Natural killer cell (primary cell): ENCODE results near the gene NPEPL1. TPM values are rescaled to one million over a fixed set of nuclear protein-coding genes. Genes with fewer than 3 reads are reported as not detected.
A peak's percentile ranks its signal among the peaks of the same experiment; 100 is the strongest.
"Not testable (repeated sequence)": the region's sequence is repeated elsewhere in the genome, so short reads cannot be mapped to it uniquely, and the experiment has no call there.

Source experiments
- ATAC-seq, 3 donors: fragments of 150-1000 bp in 2 of 3; fragments of 200-7000 bp in 1 of 3; cut with Tn5 transposase; 1 replicate in 1 of 3; 2 replicates in 2 of 3; pipeline ENCODE4 v1.10.0; 2021; ENCODE audit warnings: mild to moderate bottlenecking in 2 of 3, moderate library complexity in 2 of 3
- DNase-seq, 2 donors: peaks; one replicate each; pipeline versions ENCODE4 v3.0.0 to v3.0.0-alpha.2; 2013 to 2021; ENCODE audit warnings: mixed read lengths in 1 of 2
- H3K27ac ChIP-seq: one replicate; pipeline ENCODE4 v1.5.1; 2013; ENCODE audit warnings: mild to moderate bottlenecking, low read length
- H3K27me3 ChIP-seq: one replicate; pipeline ENCODE4 v1.6.1; 2013; ENCODE audit warnings: low read length; ENCODE audit not compliant: control insufficient read depth, insufficient read depth
- H3K36me3 ChIP-seq: one replicate; pipeline ENCODE4 v1.6.1; 2013; ENCODE audit warnings: low read length; ENCODE audit not compliant: control insufficient read depth, insufficient read depth
- H3K4me1 ChIP-seq: one replicate; pipeline ENCODE4 v1.6.1; 2013; ENCODE audit warnings: low read length; ENCODE audit not compliant: control insufficient read depth, insufficient read depth
- H3K4me3 ChIP-seq: one replicate; pipeline ENCODE4 v1.5.1; 2013; ENCODE audit warnings: low read length
- H3K9me3 ChIP-seq: one replicate; pipeline ENCODE4 v1.6.1; 2013; ENCODE audit warnings: low read length; ENCODE audit not compliant: control insufficient read depth, insufficient read depth
- H3K27ac Mint-ChIP-seq, 2 donors: one replicate each; pipeline ENCODE4 v1.8.0; 2022; ENCODE audit warnings: mild to moderate bottlenecking in 2 of 2, mixed read lengths in 2 of 2, moderate library complexity in 1 of 2
- H3K27me3 Mint-ChIP-seq, 2 donors: one replicate each; pipeline ENCODE4 v1.8.0; 2022; ENCODE audit warnings: low read depth in 2 of 2, mixed read lengths in 2 of 2
- H3K36me3 Mint-ChIP-seq: one replicate; pipeline ENCODE4 v1.8.0; 2022; ENCODE audit warnings: mixed read lengths
- H3K4me1 Mint-ChIP-seq, 2 donors: one replicate each; pipeline ENCODE4 v1.8.0; 2022; ENCODE audit warnings: mixed read lengths in 2 of 2
- H3K4me3 Mint-ChIP-seq: one replicate; pipeline ENCODE4 v1.8.0; 2022; ENCODE audit warnings: mild to moderate bottlenecking, moderate library complexity, mixed read lengths
- H3K9me3 Mint-ChIP-seq, 2 donors: one replicate each; pipeline ENCODE4 v1.8.0; 2022; ENCODE audit warnings: mixed read lengths in 2 of 2
- WGBS: methylation state at CpG from one replicate; pipeline ENCODE4 v1.1.7; 2013; ENCODE audit warnings: missing lambda C conversion rate; ENCODE audit not compliant: insufficient coverage; 5-methylcytosine and 5-hydroxymethylcytosine counted together
- intact Hi-C: fragments of 100-400 bp; cut with micrococcal nuclease; formaldehyde crosslinking; loops from one replicate; pipeline ENCODE4 v1.14.2; 2022
- total RNA-seq, 4 donors: library from RNA; stranded (reverse); fragments of 120-200 nt in 1 of 4; gene quantifications; one replicate each; pipeline versions ENCODE4 v1.2.3 to v1.2.4, GENCODE V29; 2013 to 2022
- TF ChIP-seq, protein P1 (sequence below): fragments of 200-600 bp; IDR thresholded peaks from one replicate; pipeline ENCODE4 v1.8.0; 2022; ENCODE audit warnings: antibody characterized with exemption

The NPEPL1 gene, protein sequence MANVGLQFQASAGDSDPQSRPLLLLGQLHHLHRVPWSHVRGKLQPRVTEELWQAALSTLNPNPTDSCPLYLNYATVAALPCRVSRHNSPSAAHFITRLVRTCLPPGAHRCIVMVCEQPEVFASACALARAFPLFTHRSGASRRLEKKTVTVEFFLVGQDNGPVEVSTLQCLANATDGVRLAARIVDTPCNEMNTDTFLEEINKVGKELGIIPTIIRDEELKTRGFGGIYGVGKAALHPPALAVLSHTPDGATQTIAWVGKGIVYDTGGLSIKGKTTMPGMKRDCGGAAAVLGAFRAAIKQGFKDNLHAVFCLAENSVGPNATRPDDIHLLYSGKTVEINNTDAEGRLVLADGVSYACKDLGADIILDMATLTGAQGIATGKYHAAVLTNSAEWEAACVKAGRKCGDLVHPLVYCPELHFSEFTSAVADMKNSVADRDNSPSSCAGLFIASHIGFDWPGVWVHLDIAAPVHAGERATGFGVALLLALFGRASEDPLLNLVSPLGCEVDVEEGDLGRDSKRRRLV
- 10 to 100 TPM; 66.0 to 83.7 (median 68.4) TPM for total RNA-seq
- 17.6 TPM for total RNA-seq (2013)

DNA sequence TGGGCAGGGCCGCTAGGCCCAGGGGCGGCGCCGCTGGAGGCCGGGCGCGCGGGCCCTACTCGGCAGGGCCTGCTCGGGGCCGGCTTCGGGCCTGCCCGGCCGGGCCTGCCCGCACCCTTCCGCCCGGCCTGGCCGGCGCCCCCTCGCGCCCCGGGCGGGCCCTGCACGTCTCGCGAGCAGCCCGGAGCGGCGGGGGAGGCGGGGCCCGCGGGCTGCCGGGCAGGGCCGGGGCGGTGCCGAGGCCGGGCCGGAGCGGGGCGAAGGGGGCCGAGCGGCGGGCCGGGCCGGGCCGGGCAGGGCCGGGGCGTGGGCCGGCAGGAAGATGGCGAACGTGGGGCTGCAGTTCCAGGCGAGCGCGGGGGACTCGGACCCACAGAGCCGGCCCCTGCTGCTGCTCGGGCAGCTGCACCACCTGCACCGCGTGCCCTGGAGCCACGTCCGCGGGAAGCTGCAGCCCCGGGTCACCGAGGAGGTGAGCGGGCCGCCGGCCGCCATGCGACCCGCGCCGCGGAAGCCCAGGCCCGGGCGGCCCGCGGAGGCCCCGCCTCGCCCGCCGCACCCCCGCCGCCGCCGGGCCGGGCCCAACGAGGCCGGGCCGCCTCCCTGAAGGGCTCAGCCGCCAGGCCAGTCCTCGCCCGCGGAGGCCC lies at the start of gene NPEPL1:
NPEPL1 (plus strand) TSS at position 222 of the 647 bp plus-strand sequence; CDS start at position 323, 101 bp downstream.
- H3K27ac Mint-ChIP-seq, result peak within 1 kb of the TSS; percentile 80 to 86
- no peaks in the 10 kb centered on the region for H3K36me3 Mint-ChIP-seq

DNA sequence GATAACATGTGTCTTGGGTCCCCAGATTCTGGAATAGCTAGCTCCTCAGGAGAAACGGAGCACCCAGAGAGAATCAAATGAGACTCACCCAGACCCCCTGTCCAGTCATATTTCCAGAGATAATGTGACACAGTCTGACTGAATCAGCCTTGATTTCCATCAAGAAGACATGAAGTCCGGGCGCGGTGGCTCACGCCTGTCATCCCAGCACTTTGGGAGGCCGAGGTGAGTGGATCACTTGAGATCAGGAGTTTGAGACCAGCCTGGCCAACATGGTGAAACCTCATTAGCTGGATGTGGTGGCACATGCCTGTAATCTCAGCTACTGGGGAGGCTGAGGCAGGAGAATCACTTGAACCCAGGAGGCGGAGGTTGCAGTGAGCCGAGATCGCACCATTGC lies 49.7 kb upstream of the NPEPL1 start:
- H3K9me3 ChIP-seq, ATAC-seq, H3K4me1 Mint-ChIP-seq, H3K9me3 Mint-ChIP-seq, DNase-seq, H3K27me3 ChIP-seq, H3K36me3 Mint-ChIP-seq, H3K4me1 ChIP-seq, H3K4me3 Mint-ChIP-seq, H3K27ac ChIP-seq, H3K4me3 ChIP-seq, H3K27ac Mint-ChIP-seq, H3K36me3 ChIP-seq, intact Hi-C loops: not testable (repeated sequence)
- peaks cover 12 to 20% of the 10 kb centered on the region in 2 donors for H3K27me3 Mint-ChIP-seq
- whole genome bisulfite sequencing, result 90% methylated on average over 9 of the region's 9 CpGs

More for the DNA sequence above, at the start of gene NPEPL1:
- Histone ChIP-seq H3K27me3 (no peaks in the 10 kb centered on the region), H3K9me3 (no peaks in the 10 kb centered on the region), H3K27ac (peak within 1 kb of the TSS; percentile 81), H3K36me3 (peaks cover 8% of the 10 kb centered on the region), H3K4me3 (peak within 1 kb of the TSS; percentile 25), H3K4me1 (peaks cover 22% of the 10 kb centered on the region)
- Mint-ChIP-seq H3K27me3 (no peaks in the 10 kb centered on the region), H3K4me1 (peaks cover under 1 to 7% of the 10 kb centered on the region in 2 donors), H3K4me3 (peak within 1 kb of the TSS; percentile 77), H3K9me3 (no peaks in the 10 kb centered on the region)
- intact Hi-C loops, result loop anchor here (2.0 to 10.0 kb wide), 2 partner anchors 40 to 458 kb away; no protein-coding TSS in a partner anchor
- TF ChIP-seq, protein P1, sequence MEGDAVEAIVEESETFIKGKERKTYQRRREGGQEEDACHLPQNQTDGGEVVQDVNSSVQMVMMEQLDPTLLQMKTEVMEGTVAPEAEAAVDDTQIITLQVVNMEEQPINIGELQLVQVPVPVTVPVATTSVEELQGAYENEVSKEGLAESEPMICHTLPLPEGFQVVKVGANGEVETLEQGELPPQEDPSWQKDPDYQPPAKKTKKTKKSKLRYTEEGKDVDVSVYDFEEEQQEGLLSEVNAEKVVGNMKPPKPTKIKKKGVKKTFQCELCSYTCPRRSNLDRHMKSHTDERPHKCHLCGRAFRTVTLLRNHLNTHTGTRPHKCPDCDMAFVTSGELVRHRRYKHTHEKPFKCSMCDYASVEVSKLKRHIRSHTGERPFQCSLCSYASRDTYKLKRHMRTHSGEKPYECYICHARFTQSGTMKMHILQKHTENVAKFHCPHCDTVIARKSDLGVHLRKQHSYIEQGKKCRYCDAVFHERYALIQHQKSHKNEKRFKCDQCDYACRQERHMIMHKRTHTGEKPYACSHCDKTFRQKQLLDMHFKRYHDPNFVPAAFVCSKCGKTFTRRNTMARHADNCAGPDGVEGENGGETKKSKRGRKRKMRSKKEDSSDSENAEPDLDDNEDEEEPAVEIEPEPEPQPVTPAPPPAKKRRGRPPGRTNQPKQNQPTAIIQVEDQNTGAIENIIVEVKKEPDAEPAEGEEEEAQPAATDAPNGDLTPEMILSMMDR, result no peak
- DNase-seq (peak; percentile 73 to 83), ATAC-seq (peak; percentile 94 to 96 (median 96))
- WGBS, result 3% methylated on average over 93 of the region's 93 CpGs

DNA sequence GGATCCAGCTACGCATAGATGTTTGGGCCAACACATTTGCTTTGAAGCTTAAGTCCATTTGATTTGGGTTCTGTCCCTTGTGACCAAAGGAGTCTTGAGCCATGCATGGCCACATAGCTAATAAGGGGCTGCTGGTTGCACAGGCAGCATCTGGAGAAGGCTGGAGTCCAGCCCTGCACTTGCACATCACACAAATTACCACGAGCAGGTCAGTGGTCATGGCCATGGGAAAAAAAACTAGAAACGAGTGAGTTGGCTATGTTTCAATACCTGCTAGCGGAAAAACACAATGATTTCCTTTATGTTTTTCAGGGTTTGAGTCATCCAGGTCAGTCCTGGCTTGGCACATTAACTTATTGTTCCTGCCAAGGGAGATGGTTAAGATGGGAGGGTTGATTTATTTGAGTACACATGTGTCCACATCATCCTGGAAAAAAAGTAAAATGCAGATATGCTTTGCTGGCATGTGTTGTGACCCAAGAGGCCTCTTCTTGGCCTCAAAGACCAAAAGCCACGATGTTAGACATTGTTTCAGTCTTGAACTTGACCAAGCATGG lies 47.1 kb upstream of the NPEPL1 start:
- Histone ChIP-seq H3K4me3 (no peak overlapping the region), H3K9me3 (no peaks in the 10 kb centered on the region), H3K27ac (no peak overlapping the region), H3K36me3 (no peaks in the 10 kb centered on the region), H3K4me1 (peaks cover 5% of the 10 kb centered on the region), H3K27me3 (no peaks in the 10 kb centered on the region)
- Mint-ChIP-seq H3K4me1 (peaks cover 10 to 13% of the 10 kb centered on the region in 2 donors), H3K4me3 (no peak overlapping the region), H3K27ac (no peak overlapping the region), H3K27me3 (peaks cover 0 to 7% of the 10 kb centered on the region in 2 donors), H3K9me3 (no peaks in the 10 kb centered on the region), H3K36me3 (no peaks in the 10 kb centered on the region)
- DNase-seq (no peak), ATAC-seq (no peak)
- WGBS, result 67% methylated on average over 5 of the region's 5 CpGs
- intact Hi-C loops, result no loop called here
- TF ChIP-seq, protein P1, result no peak

DNA sequence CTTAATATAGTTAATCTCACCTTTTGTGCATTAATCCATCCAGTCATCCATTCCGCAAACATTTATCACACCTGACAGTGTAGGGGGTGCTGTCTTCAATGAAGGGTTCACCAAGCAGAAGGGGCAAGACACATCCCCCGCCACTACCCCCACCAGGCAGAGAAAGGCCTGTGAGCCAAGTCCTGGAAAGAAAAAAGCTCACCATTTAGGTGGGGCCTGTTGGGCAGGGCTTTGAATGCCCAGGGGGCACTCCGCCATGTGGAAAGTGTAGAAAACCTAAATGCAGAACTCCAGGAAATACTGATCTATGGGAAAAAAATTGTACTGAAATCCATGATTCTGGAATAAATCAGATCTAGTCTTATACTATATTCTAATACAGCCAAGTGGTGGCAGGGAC lies 46.3 kb upstream of the NPEPL1 start:
- Histone ChIP-seq H3K36me3 (no peaks in the 10 kb centered on the region), H3K27me3 (no peaks in the 10 kb centered on the region), H3K9me3 (no peaks in the 10 kb centered on the region), H3K4me3 (no peak overlapping the region), H3K27ac (no peak overlapping the region), H3K4me1 (peaks cover 5% of the 10 kb centered on the region)
- WGBS, result 93% methylated on average over 2 of the region's 3 CpGs
- peaks cover 0 to 7% of the 10 kb centered on the region in 2 donors for H3K27me3 Mint-ChIP-seq
- no peak overlapping the region for H3K4me3 Mint-ChIP-seq
- H3K9me3 Mint-ChIP-seq, result no peaks in the 10 kb centered on the region
- intact Hi-C loops, result no loop called here
- DNase-seq (no peak), ATAC-seq (no peak)
- TF ChIP-seq, protein P1, result no peak
- peaks cover 16 to 18% of the 10 kb centered on the region in 2 donors for H3K4me1 Mint-ChIP-seq
- no peaks in the 10 kb centered on the region for H3K36me3 Mint-ChIP-seq
- no peak overlapping the region for H3K27ac Mint-ChIP-seq
